H1 (cell line): ENCODE measurements around the gene RNF157. TPM values are rescaled to one million over a fixed set of nuclear protein-coding genes. Genes with fewer than 3 reads are reported as not detected.
A peak's percentile ranks its signal among the peaks of the same experiment; 100 is the strongest.

Source experiments
- CTCF ChIA-PET: fragments of 300-600 bp; sonication (Branson Sonifier 250); formaldehyde crosslinking; loops from one replicate; lab custom pipeline; 2021; ENCODE audit not compliant: partially characterized antibody; lab: Charles Lee
- POLR2A ChIA-PET: fragments of 300-600 bp; sonication (Branson Sonifier 250); formaldehyde crosslinking; loops from one replicate; lab custom pipeline; 2021; ENCODE audit warnings: inconsistent platforms; ENCODE audit not compliant: partially characterized antibody; lab: Charles Lee
- DNase-seq, 2 experiments: peaks; one replicate each; pipeline versions ENCODE4 v3.0.0 to v3.0.0-alpha.2; 2010 to 2022; ENCODE audit warnings: low spot score in 2 of 2, low read depth in 1 of 2, mixed read lengths in 1 of 2
- FAIRE-seq: peaks from 2 replicates; lab custom pipeline; 2011; peaks lifted over from hg19 to GRCh38; lab: Jason Lieb, UNC
- H2AFZ ChIP-seq: 2 replicates; pipeline ENCODE4 v1.8.1; 2012; ENCODE audit warnings: low read length, inconsistent platforms
- H2AK5ac ChIP-seq: 2 replicates; pipeline ENCODE4 v1.6.1; 2013; ENCODE audit warnings: low read depth, low read length
- H2BK120ac ChIP-seq: replicated peaks from 2 replicates; pipeline ENCODE3; 2013; ENCODE audit warnings: low read depth, low read length, inconsistent platforms
- H2BK12ac ChIP-seq: 2 replicates; pipeline ENCODE4 v1.6.1; 2013; ENCODE audit warnings: low read depth, low read length
- H2BK15ac ChIP-seq: 2 replicates; pipeline ENCODE4 v1.6.1; 2013; ENCODE audit warnings: low read length
- H2BK20ac ChIP-seq: 2 replicates; pipeline ENCODE4 v1.6.1; 2013; ENCODE audit warnings: low read length
- H2BK5ac ChIP-seq: 2 replicates; pipeline ENCODE4 v1.6.1; 2013; ENCODE audit warnings: low read depth, low read length
- H3K14ac ChIP-seq: 2 replicates; pipeline ENCODE4 v1.6.1; 2013; ENCODE audit warnings: inconsistent platforms; ENCODE audit not compliant: insufficient read length
- H3K18ac ChIP-seq: 2 replicates; pipeline ENCODE4 v1.6.1; 2013; ENCODE audit warnings: low read length; ENCODE audit errors: extremely low read depth
- H3K23ac ChIP-seq: 2 replicates; pipeline ENCODE4 v1.6.1; 2013; ENCODE audit warnings: inconsistent platforms; ENCODE audit not compliant: insufficient read length
- H3K23me2 ChIP-seq: 2 replicates; pipeline ENCODE4 v1.6.1; 2013; ENCODE audit warnings: low read depth, low read length
- H3K27ac ChIP-seq: 2 replicates; pipeline ENCODE4 v1.6.1; 2011; ENCODE audit warnings: low read depth, low read length, inconsistent platforms
- H3K27me3 ChIP-seq, 4 experiments: replicated peaks in 1 of 4; 1 replicate in 1 of 4; 2 replicates in 3 of 4; pipeline versions ENCODE4 v1.6.1 to v1.8.1; 2011 to 2013; ENCODE audit warnings: low read length in 3 of 4, mild to moderate bottlenecking in 3 of 4, inconsistent platforms in 2 of 4, mixed read lengths in 2 of 4, moderate library complexity in 1 of 4; ENCODE audit not compliant: control insufficient read depth in 3 of 4, insufficient read depth in 3 of 4; ENCODE audit errors: extremely low read depth in 1 of 4
- H3K36me3 ChIP-seq, 4 experiments: 2 replicates each; pipeline versions ENCODE4 v1.6.1 to v1.8.1; 2011 to 2013; ENCODE audit warnings: mild to moderate bottlenecking in 4 of 4, low read length in 3 of 4, moderate library complexity in 2 of 4, control low read depth in 1 of 4, inconsistent platforms in 1 of 4; ENCODE audit not compliant: insufficient read depth in 4 of 4, control insufficient read depth in 2 of 4
- H3K4ac ChIP-seq: replicated peaks from 2 replicates; pipeline ENCODE3; 2013; ENCODE audit warnings: low read length, low read depth, mixed read lengths, inconsistent platforms; ENCODE audit not compliant: insufficient read length
- H3K4me1 ChIP-seq, 4 experiments: replicated peaks in 1 of 4; 1 replicate in 1 of 4; 2 replicates in 3 of 4; pipeline versions ENCODE4 v1.6.1 to v1.8.1; 2011 to 2013; ENCODE audit warnings: low read length in 3 of 4, inconsistent platforms in 2 of 4, mixed read lengths in 1 of 4; ENCODE audit not compliant: insufficient read depth in 4 of 4, control insufficient read depth in 3 of 4
- H3K4me2 ChIP-seq, 2 experiments: 2 replicates each; pipeline versions ENCODE4 v1.6.1 to v1.8.1; 2011 to 2013; ENCODE audit warnings: low read depth in 2 of 2, low read length in 2 of 2, control low read depth in 1 of 2, inconsistent platforms in 1 of 2, mild to moderate bottlenecking in 1 of 2; ENCODE audit not compliant: insufficient read depth in 1 of 2
- H3K4me3 ChIP-seq, 4 experiments: fragments of 200-600, 300-600 bp in 1 of 4; sonication (generic), shearing (Covaris generic), sonication (Bioruptor Twin) in 1 of 4; 2 replicates each; pipeline versions ENCODE4 v1.5.1 to v1.8.1; 2011 to 2016; ENCODE audit warnings: low read length in 4 of 4, low read depth in 3 of 4, control low read depth in 2 of 4, inconsistent platforms in 2 of 4, mild to moderate bottlenecking in 2 of 4, mixed read lengths in 1 of 4, moderate library complexity in 1 of 4; ENCODE audit not compliant: insufficient read depth in 2 of 4; ENCODE audit errors: extremely low read depth in 1 of 4
- H3K56ac ChIP-seq: replicated peaks from 2 replicates; pipeline ENCODE3; 2013; ENCODE audit warnings: low read depth, mild to moderate bottlenecking, mixed read lengths, low read length, inconsistent platforms; ENCODE audit not compliant: insufficient read length
- H3K79me1 ChIP-seq: 2 replicates; pipeline ENCODE4 v1.6.1; 2013; ENCODE audit warnings: low read depth, low read length, control low read depth
- H3K79me2 ChIP-seq, 2 experiments: 2 replicates each; pipeline versions ENCODE4 v1.6.1 to v1.8.1; 2012 to 2013; ENCODE audit warnings: low read length in 2 of 2, mild to moderate bottlenecking in 2 of 2, inconsistent platforms in 1 of 2; ENCODE audit not compliant: insufficient read depth in 2 of 2, control insufficient read depth in 1 of 2
- H3K9ac ChIP-seq, 4 experiments: replicated peaks in 1 of 4; 1 replicate in 1 of 4; 2 replicates in 3 of 4; pipeline versions ENCODE4 v1.6.1 to v1.8.1; 2011 to 2013; ENCODE audit warnings: low read depth in 3 of 4, low read length in 3 of 4, control low read depth in 2 of 4, mild to moderate bottlenecking in 2 of 4, moderate library complexity in 2 of 4, inconsistent platforms in 1 of 4; ENCODE audit errors: extremely low read depth in 1 of 4
- H3K9me3 ChIP-seq, 2 experiments: 2 replicates each; pipeline versions ENCODE4 v1.6.1 to v1.8.1; 2012 to 2013; ENCODE audit warnings: mild to moderate bottlenecking in 2 of 2, moderate library complexity in 2 of 2, control low read depth in 1 of 2, inconsistent platforms in 1 of 2, low read depth in 1 of 2, low read length in 1 of 2, mixed read lengths in 1 of 2; ENCODE audit not compliant: insufficient read depth in 2 of 2
- H4K20me1 ChIP-seq, 2 experiments: replicated peaks in 1 of 2; 2 replicates each; pipeline versions ENCODE3 to v1.8.1; 2011 to 2013; ENCODE audit warnings: inconsistent platforms in 2 of 2, low read length in 2 of 2, mild to moderate bottlenecking in 1 of 2; ENCODE audit not compliant: insufficient read depth in 2 of 2, control insufficient read depth in 1 of 2
- H4K5ac ChIP-seq: 2 replicates; pipeline ENCODE4 v1.6.1; 2013; ENCODE audit warnings: low read length, low read depth, mixed read lengths, inconsistent platforms; ENCODE audit not compliant: insufficient read length
- H4K8ac ChIP-seq: 2 replicates; pipeline ENCODE4 v1.8.0; 2013; ENCODE audit warnings: mild to moderate bottlenecking, moderate library complexity, low read length, inconsistent platforms; ENCODE audit not compliant: insufficient read depth; ENCODE audit errors: extremely low read depth
- H4K91ac ChIP-seq: replicated peaks from 2 replicates; pipeline ENCODE3; 2013; ENCODE audit warnings: low read length, mixed read lengths, inconsistent platforms; ENCODE audit not compliant: insufficient read length
- EZH2 ChIP-seq: fragments of 200-600 bp; sonication (generic); IDR thresholded peaks from 2 replicates; pipeline ENCODE4 v1.7.1; 2012; ENCODE audit warnings: low read depth, mild to moderate bottlenecking, moderate library complexity, low read length, inconsistent platforms; ENCODE audit not compliant: severe bottlenecking
- GTF2F1 ChIP-seq: IDR thresholded peaks from 2 replicates; pipeline ENCODE4 v1.6.1; 2012; ENCODE audit warnings: low read depth, low read length, improper control_type of control experiment, borderline replicate concordance
- RBBP5 ChIP-seq: IDR thresholded peaks from 2 replicates; pipeline ENCODE4 v1.7.1; 2012; ENCODE audit warnings: low read depth, mild to moderate bottlenecking, inconsistent platforms, low read length, moderate library complexity, borderline replicate concordance
- WGBS, 2 experiments: shearing (Covaris generic) in 1 of 2; methylation state at CpG; one replicate each; pipeline versions ENCODE4 v1.1.6 to v1.1.7; 2013 to 2015; ENCODE audit warnings: low lambda C conversion rate in 2 of 2, mixed read lengths in 2 of 2, inconsistent platforms in 1 of 2, low coverage in 1 of 2, missing lambda C conversion rate in 1 of 2; ENCODE audit not compliant: insufficient replicate concordance in 2 of 2, insufficient coverage in 1 of 2, insufficient read length in 1 of 2; ENCODE audit errors: extremely low coverage in 1 of 2, missing lambda C conversion rate in 1 of 2; 5-methylcytosine and 5-hydroxymethylcytosine counted together
- polyA plus RNA-seq, 7 experiments: library from polyadenylated mRNA; depleted of rRNA in 3 of 7; stranded (reverse) in 5 of 7; unstranded in 2 of 7; fragments of >200 nt in 5 of 7; fragments of 200-250 nt in 2 of 7; gene quantifications; 1 replicate in 5 of 7; 2 replicates in 1 of 7; 4 replicates in 1 of 7; pipeline versions ENCODE4 v1.2.1 to v1.2.3, GENCODE V29; 2011 to 2013; ENCODE audit warnings: missing spikeins in 2 of 7, mixed read lengths in 2 of 7
- total RNA-seq: library from RNA; stranded (reverse); fragmentation: NEBNext Ultra II Directional; extraction: Animal tissue kit (Norgen Biotek cat#: 25700); gene quantifications from 2 replicates; pipeline ENCODE4 v1.2.1, GENCODE V29; 2021

RNF157 gene
- total and polyA plus RNA-seq, 2 of the 8 experiments (the other 6 are each of a cell fraction or from before 2014, with no cell fraction given), result 13.4 to 16.7 TPM

DNA sequence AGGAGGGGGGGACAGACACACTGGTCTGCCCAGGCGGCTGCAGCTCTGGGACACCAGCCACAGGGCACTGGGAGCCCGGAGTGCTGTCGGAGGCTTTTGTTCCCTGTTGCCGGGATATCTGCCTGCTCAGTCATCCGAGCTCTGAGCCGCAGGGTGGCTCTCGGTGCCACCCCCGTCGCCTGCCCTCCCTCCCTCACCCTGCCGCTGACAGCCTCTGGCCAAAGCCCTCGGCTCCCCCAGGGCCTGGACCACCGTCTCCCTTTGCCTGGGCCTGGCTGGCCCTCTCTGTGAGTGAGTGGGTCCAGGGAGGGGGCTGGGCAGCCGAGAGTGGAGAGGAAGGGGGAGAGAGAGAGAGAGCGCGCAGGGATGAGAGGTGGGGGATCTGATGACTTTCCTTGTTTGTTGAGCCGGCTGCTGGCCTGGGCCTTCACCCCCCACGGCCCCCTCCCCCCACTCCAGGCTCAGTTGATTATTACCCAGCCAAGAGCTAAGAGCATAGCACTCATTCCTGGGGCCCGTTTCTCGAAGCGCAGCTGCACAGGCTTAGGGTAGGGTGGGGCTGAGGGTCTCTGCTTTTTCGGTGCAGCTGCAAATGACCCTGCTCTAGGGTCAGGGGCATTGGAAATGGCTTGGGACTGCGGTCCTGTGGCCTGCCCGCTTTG is 101.9 kb downstream of the RNF157 start:
- DNase-seq, result peak in 1 of 2 experiments; percentile 72
- WGBS, 2 experiments, result 6% methylated on average over 19 of the region's 23 CpGs; no CpG with 5 or more reads in 1 of the 2 experiments
- Histone ChIP-seq H3K27ac (no peak overlapping the region), H4K91ac (peak overlapping the region; percentile 77), H3K14ac (no peak overlapping the region), H3K18ac (peak overlapping the region; percentile 65), H3K56ac (no peak overlapping the region), H3K79me1 (no peaks in the 10 kb centered on the region), H2BK15ac (peak overlapping the region; percentile 99), H4K20me1 (no peaks in the 10 kb centered on the region), H2BK12ac (peak overlapping the region; percentile 85; the same call in 1 of the 2 replicates), H3K23me2 (peaks cover 21% of the 10 kb centered on the region), H2AFZ (no peak overlapping the region), H3K4ac (peak overlapping the region; percentile 91), H3K4me2 (peak overlapping the region; percentile 92 to 97), H2BK20ac (no peak overlapping the region; the same call in 1 of the 2 replicates), H3K9me3 (no peaks in the 10 kb centered on the region), H3K9ac (no peak overlapping the region; a peak in 1 of 7 replicates), H3K36me3 (no peaks in the 10 kb centered on the region), H4K5ac (no peak overlapping the region), H3K23ac (no peak overlapping the region), H3K4me1 (peaks cover 12 to 77% (median 62%) of the 10 kb centered on the region in 4 experiments), H2AK5ac (peak overlapping the region; percentile 70; the same call in 1 of the 2 replicates), H4K8ac (no peak overlapping the region; the same call in 1 of the 2 replicates), H2BK5ac (no peak overlapping the region; the same call in 1 of the 2 replicates), H2BK120ac (peak overlapping the region; percentile 34), H3K27me3 (peaks cover 31 to 74% (median 67%) of the 10 kb centered on the region in 4 experiments), H3K4me3 (peak overlapping the region; percentile 10 to 71 (median 20); a peak in 7 of 8 replicates), H3K79me2 (no peaks in the 10 kb centered on the region)
- CTCF ChIA-PET, result interaction anchor here (0.8 to 41.5 kb wide), 8 partner anchors 14 to 145 kb away, joined by 3 to 778 read pairs (median 3); partner anchors contain the start of gene FOXJ1
- TF ChIP-seq EZH2, result peak; percentile 41
- peak; percentile 4; the same call in 1 of the 2 replicates for TF ChIP-seq RBBP5
- no peak for TF ChIP-seq GTF2F1
- POLR2A ChIA-PET, result interaction anchor here (0.7 to 9.3 kb wide), 4 partner anchors 12 to 1399 kb away, joined by 3 to 70 read pairs (median 4); no protein-coding TSS in a partner anchor
- FAIRE-seq, result no peak
